Thyroid gland (tissue), 4 donors: ENCODE results near the gene PSMG3. TPM values are rescaled to one million over a fixed set of nuclear protein-coding genes. Genes with fewer than 3 reads are reported as not detected.

ENCODE experiments used
- DNase-seq, 2 donors: peaks; one replicate each; pipeline ENCODE4 v3.0.0-alpha.2; 2019
- H3K27ac ChIP-seq, 3 donors: fragments of 200-600 bp; sonication (generic); 1 replicate in 2 of 3; 2 replicates in 1 of 3; pipeline ENCODE4 v1.5.1; 2016 to 2019; ENCODE audit warnings: mild to moderate bottlenecking in 1 of 3, moderate library complexity in 1 of 3
- H3K27me3 ChIP-seq: fragments of 200-600 bp; sonication (generic); one replicate; pipeline ENCODE4 v1.5.1; 2019
- H3K36me3 ChIP-seq, 2 donors: fragments of 200-600 bp; sonication (generic); one replicate each; pipeline ENCODE4 v1.5.1; 2016 to 2019
- H3K4me1 ChIP-seq, 2 donors: fragments of 200-600 bp; sonication (generic); one replicate each; pipeline ENCODE4 v1.5.1; 2017 to 2019
- H3K4me3 ChIP-seq, 3 donors: fragments of 200-600 bp; sonication (generic); replicated peaks in 1 of 3; 1 replicate in 2 of 3; 2 replicates in 1 of 3; pipeline ENCODE4 v1.5.1; 2016; ENCODE audit warnings: mild to moderate bottlenecking in 1 of 3
- H3K9me3 ChIP-seq: fragments of 200-600 bp; sonication (generic); one replicate; pipeline ENCODE4 v1.5.1; 2017
- POLR2A ChIP-seq, 2 donors: fragments of 450-650 bp; IDR thresholded peaks; one replicate each; pipeline ENCODE4 v1.6.1; 2017; ENCODE audit warnings: antibody characterized with exemption in 2 of 2, mild to moderate bottlenecking in 2 of 2, moderate library complexity in 1 of 2
- WGBS, 2 donors: methylation state at CpG; one replicate each; pipeline ENCODE4 v1.1.5; 2017; 5-methylcytosine and 5-hydroxymethylcytosine counted together
- intact Hi-C: fragments of 100-400 bp; cut with DNase I; formaldehyde crosslinking; loops from one replicate; pipeline ENCODE4 v1.15.1; 2023
- total RNA-seq, 4 donors: library from RNA; depleted of rRNA; stranded (reverse); fragments of >200 nt; gene quantifications; one replicate each; pipeline ENCODE4 v1.2.3, GENCODE V29; 2016
- TF ChIP-seq, protein P1 (sequence below), 6 experiments: fragments of 200-600 bp in 3 of 6; fragments of 450-650 bp in 3 of 6; sonication (generic) in 3 of 6; IDR thresholded peaks; one replicate each; pipeline ENCODE4 v1.5.1; 2016 to 2019; ENCODE audit warnings: antibody characterized with exemption in 6 of 6, mild to moderate bottlenecking in 2 of 6, inconsistent platforms in 1 of 6, moderate library complexity in 1 of 6

Gene PSMG3
- total RNA-seq, 4 donors from 2014 or later: 28.1 to 65.6 (median 50.2) TPM

DNA sequence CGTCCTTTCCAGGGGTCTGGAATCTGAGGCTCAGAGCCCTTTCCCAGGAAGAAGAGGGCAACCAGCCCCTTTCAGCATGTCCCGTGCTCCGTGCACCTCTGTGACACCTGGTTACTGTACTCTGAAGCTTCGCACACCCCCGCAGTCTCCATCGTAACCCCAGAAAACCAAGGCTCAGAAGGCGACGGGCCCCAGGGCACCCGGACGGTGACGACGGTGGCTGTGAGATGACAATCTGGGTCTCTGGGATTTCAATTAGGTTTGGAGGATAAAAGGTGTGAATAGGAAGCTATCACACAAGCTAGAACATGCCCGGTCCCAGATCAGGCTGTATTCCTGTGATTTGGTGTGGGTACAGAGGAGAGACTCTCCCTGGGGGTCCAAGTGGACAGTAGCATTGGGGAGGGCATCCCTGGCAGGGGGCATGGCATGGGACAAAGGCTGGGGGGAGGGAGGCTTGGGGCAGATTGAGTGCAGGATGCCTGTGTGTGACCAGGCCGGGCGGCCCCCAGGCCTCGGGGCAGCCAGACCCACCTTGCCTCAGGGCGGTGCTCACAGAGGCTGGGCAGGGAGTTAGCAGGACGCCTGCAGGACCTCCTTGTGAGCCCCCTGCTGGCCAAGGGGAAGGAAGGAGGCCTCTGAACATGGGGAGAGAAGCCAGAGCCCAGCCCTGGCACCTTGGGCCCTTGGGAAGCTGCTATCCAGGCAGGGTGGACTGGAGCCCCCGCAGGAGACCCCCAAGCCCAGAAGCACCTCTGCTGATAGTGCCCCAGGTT lies 23.4 kb upstream of the PSMG3 start:
- H3K9me3 ChIP-seq: no peaks in the 10 kb centered on the region
- intact Hi-C loops: no loop called here
- H3K4me1 ChIP-seq: no peaks in the 10 kb centered on the region
- no peak overlapping the region for H3K27ac ChIP-seq
- no peaks in the 10 kb centered on the region for H3K36me3 ChIP-seq
- peaks cover 3% of the 10 kb centered on the region for H3K27me3 ChIP-seq
- WGBS, 2 donors: 73 to 75% methylated on average over 15 to 19 of the region's 19 CpGs
- TF ChIP-seq, protein P1, sequence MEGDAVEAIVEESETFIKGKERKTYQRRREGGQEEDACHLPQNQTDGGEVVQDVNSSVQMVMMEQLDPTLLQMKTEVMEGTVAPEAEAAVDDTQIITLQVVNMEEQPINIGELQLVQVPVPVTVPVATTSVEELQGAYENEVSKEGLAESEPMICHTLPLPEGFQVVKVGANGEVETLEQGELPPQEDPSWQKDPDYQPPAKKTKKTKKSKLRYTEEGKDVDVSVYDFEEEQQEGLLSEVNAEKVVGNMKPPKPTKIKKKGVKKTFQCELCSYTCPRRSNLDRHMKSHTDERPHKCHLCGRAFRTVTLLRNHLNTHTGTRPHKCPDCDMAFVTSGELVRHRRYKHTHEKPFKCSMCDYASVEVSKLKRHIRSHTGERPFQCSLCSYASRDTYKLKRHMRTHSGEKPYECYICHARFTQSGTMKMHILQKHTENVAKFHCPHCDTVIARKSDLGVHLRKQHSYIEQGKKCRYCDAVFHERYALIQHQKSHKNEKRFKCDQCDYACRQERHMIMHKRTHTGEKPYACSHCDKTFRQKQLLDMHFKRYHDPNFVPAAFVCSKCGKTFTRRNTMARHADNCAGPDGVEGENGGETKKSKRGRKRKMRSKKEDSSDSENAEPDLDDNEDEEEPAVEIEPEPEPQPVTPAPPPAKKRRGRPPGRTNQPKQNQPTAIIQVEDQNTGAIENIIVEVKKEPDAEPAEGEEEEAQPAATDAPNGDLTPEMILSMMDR (IDR thresholded peaks at IDR 0.05): no peak
- no peak for TF ChIP-seq POLR2A (IDR thresholded peaks at IDR 0.05)
- no peak overlapping the region for H3K4me3 ChIP-seq
- DNase-seq: no peak

DNA sequence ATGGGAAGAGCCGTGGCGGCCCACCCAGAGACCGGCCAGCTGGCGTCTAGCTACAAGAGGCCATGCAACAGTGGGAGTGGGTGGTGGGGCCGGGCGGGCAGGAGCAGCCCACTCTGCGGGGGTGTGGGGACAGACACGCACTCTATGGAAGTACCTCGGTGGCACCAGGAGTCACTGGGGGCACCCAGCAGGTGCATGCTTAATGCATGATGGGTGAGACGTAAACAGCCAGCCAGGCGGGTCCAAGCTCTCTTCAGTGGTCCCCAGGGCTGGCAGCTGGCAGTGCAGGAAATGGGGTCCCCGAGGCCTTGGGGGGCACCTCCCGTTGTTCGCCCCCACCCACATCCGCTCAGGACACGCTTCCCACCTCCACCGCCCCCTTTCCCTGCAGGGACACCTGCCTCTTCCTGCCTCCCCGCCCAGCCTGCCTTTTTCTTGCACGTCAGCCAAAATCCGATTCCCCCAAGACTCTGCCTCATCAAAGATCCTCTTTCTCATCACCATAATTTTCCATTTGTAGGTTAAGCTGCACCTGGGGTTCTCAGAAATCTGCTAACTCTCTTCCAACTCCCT lies 22.6 kb upstream of the PSMG3 start:
- Histone ChIP-seq H3K27ac (no peak overlapping the region), H3K4me1 (no peaks in the 10 kb centered on the region), H3K27me3 (peaks cover 3% of the 10 kb centered on the region), H3K4me3 (no peak overlapping the region), H3K9me3 (no peaks in the 10 kb centered on the region), H3K36me3 (no peaks in the 10 kb centered on the region)
- intact Hi-C loops: no loop called here
- WGBS, 2 donors: 54 to 66% methylated on average over 11 to 18 of the region's 20 CpGs
- TF ChIP-seq POLR2A (IDR thresholded peaks at IDR 0.05): no peak
- TF ChIP-seq, protein P1 (IDR thresholded peaks at IDR 0.05): no peak
- no peak for DNase-seq

DNA sequence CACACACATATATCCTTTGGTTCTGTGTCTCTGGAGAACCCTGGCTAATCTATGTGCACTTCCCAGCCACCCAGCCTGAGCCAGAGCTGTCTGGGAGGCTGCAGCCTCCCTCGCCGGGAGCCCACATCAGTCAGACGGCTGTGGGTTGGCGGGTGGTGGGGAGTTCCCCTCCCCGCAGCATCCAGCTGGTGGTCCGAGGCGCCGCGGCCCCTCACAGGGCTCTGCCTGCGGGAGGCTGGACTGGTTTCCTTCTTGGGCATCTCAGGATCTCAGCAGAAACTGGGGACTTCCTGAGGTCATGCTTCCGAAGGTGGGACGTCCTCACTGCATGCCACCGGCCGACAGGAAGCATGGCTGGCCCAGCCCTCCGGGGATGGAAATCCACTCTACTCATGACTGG lies 22.0 kb upstream of the PSMG3 start:
- Histone ChIP-seq H3K4me3 (no peak overlapping the region), H3K9me3 (no peaks in the 10 kb centered on the region), H3K27ac (no peak overlapping the region), H3K36me3 (no peaks in the 10 kb centered on the region), H3K4me1 (no peaks in the 10 kb centered on the region), H3K27me3 (peaks cover 3% of the 10 kb centered on the region)
- WGBS, 2 donors: 14 to 50% methylated on average over 1 to 3 of the region's 15 CpGs
- TF ChIP-seq POLR2A (IDR thresholded peaks at IDR 0.05): no peak
- intact Hi-C loops: no loop called here
- no peak for DNase-seq

DNA sequence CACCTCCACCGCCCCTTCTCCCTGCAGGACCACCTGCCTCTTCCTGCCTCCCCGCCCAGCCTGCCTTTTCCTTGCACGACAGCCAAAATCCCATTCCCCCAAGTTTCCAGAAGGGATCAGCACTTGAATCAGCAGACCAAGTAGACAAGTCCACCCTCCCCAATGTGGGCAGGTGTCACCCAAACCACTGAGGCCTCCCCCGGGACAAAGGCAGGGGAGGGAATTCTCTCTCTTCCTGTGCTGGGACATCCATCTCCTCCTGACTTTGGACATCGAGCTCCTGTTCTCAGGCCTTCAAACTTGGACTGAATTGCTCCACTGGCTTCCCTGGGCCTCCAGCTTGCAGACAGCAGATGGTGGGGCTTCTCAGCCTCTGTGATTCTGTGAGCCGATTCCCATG lies 21.6 kb upstream of the PSMG3 start:
- Histone ChIP-seq H3K27me3 (peaks cover 3% of the 10 kb centered on the region), H3K4me1 (no peaks in the 10 kb centered on the region), H3K27ac (no peak overlapping the region), H3K9me3 (no peaks in the 10 kb centered on the region), H3K4me3 (no peak overlapping the region), H3K36me3 (no peaks in the 10 kb centered on the region)
- TF ChIP-seq POLR2A (IDR thresholded peaks at IDR 0.05): no peak
- TF ChIP-seq, protein P1 (IDR thresholded peaks at IDR 0.05): no peak
- 52 to 68% methylated on average over 6 of the region's 6 CpGs for WGBS, 2 donors
- DNase-seq: no peak
- intact Hi-C loops: no loop called here

DNA sequence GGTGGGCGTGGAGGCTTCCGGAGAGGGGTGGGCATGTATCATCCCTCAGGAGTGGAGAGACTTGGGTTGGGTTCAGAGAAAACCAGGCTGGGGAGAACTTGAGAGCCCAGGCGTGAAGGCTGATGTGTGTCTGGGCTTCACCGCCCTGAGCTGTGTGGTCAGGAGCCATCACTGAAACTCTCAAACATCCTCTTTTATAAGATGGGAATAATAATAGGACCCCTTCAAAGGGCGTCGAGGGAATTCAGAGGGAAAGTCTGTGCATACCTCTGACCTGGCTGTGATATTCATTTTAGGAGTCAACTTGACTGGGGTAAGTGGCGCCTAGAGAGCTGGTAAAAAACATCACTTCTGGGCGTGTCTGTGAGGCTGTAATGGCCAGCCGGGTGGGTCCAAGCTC lies 21.1 kb upstream of the PSMG3 start:
- Histone ChIP-seq H3K36me3 (no peaks in the 10 kb centered on the region), H3K9me3 (no peaks in the 10 kb centered on the region), H3K27me3 (peaks cover 3% of the 10 kb centered on the region), H3K4me1 (no peaks in the 10 kb centered on the region), H3K4me3 (no peak overlapping the region), H3K27ac (no peak overlapping the region)
- no peak for DNase-seq
- 55 to 58% methylated on average over 9 of the region's 9 CpGs for WGBS, 2 donors
- intact Hi-C loops: no loop called here
- no peak for TF ChIP-seq POLR2A (IDR thresholded peaks at IDR 0.05)
- TF ChIP-seq, protein P1 (IDR thresholded peaks at IDR 0.05): no peak
